CD14-positive monocyte (primary cell): Measurements from ENCODE around the gene CNTN5. TPM values are rescaled to one million over a fixed set of nuclear protein-coding genes. Genes with fewer than 3 reads are reported as not detected.

Experiments
- DNase-seq, 3 donors: peaks; one replicate each; pipeline ENCODE4 v3.0.0-alpha.2; 2011 to 2022
- H2AFZ ChIP-seq: 2 replicates; pipeline ENCODE4 v1.6.0; 2012; ENCODE audit warnings: mild to moderate bottlenecking, low read depth, low read length, inconsistent platforms; ENCODE audit not compliant: insufficient read depth, poor library complexity, severe bottlenecking
- H3K27ac ChIP-seq, 2 donors: 1 replicate in 1 of 2; 2 replicates in 1 of 2; pipeline ENCODE4 v1.5.1; 2012 to 2013; ENCODE audit warnings: low read length in 2 of 2, control low read depth in 1 of 2, inconsistent platforms in 1 of 2, low read depth in 1 of 2, mild to moderate bottlenecking in 1 of 2
- H3K27me3 ChIP-seq, 2 donors: one replicate each; pipeline versions ENCODE4 v1.6.0 to v1.6.1; 2011 to 2013; ENCODE audit warnings: low read length in 2 of 2; ENCODE audit not compliant: control insufficient read depth in 2 of 2, insufficient read depth in 2 of 2
- H3K36me3 ChIP-seq, 2 donors: replicated peaks in 1 of 2; 1 replicate in 1 of 2; 2 replicates in 1 of 2; pipeline versions ENCODE4 v1.5.1 to v1.6.1; 2012 to 2013; ENCODE audit warnings: low read length in 2 of 2, control low read depth in 1 of 2, inconsistent platforms in 1 of 2, mild to moderate bottlenecking in 1 of 2; ENCODE audit not compliant: insufficient read depth in 2 of 2, control insufficient read depth in 1 of 2
- H3K4me1 ChIP-seq, 2 donors: 1 replicate in 1 of 2; 2 replicates in 1 of 2; pipeline versions ENCODE4 v1.5.1 to v1.6.1; 2012 to 2013; ENCODE audit warnings: low read length in 2 of 2, control low read depth in 1 of 2, inconsistent platforms in 1 of 2, mild to moderate bottlenecking in 1 of 2, moderate library complexity in 1 of 2; ENCODE audit not compliant: insufficient read depth in 2 of 2, control insufficient read depth in 1 of 2
- H3K4me2 ChIP-seq: replicated peaks from 2 replicates; pipeline ENCODE3; 2012; ENCODE audit warnings: low read length, moderate library complexity, mild to moderate bottlenecking; ENCODE audit not compliant: poor library complexity, severe bottlenecking; ENCODE audit errors: extremely low read depth
- H3K4me3 ChIP-seq, 3 experiments: fragments of 200-600 bp in 1 of 3; sonication (generic) in 1 of 3; replicated peaks in 1 of 3; 1 replicate in 2 of 3; 2 replicates in 1 of 3; pipeline ENCODE4 v1.5.1; 2011 to 2013; ENCODE audit warnings: low read length in 3 of 3, mild to moderate bottlenecking in 3 of 3, control low read depth in 2 of 3, low read depth in 2 of 3, inconsistent platforms in 1 of 3, moderate library complexity in 1 of 3
- H3K79me2 ChIP-seq: 2 replicates; pipeline ENCODE4 v1.6.0; 2012; ENCODE audit warnings: mild to moderate bottlenecking, control low read depth, inconsistent platforms, low read length, moderate library complexity; ENCODE audit not compliant: insufficient read depth
- H3K9ac ChIP-seq: 2 replicates; pipeline ENCODE4 v1.6.0; 2017; ENCODE audit warnings: low read length, mild to moderate bottlenecking; ENCODE audit not compliant: insufficient read depth, poor library complexity, severe bottlenecking
- H3K9me3 ChIP-seq, 2 donors: replicated peaks in 1 of 2; 1 replicate in 1 of 2; 2 replicates in 1 of 2; pipeline versions ENCODE4 v1.5.1 to v1.6.1; 2012 to 2013; ENCODE audit warnings: low read length in 2 of 2, control low read depth in 1 of 2; ENCODE audit not compliant: control insufficient read depth in 1 of 2, insufficient read depth in 1 of 2
- H4K20me1 ChIP-seq: 2 replicates; pipeline ENCODE4 v1.6.0; 2012; ENCODE audit warnings: mild to moderate bottlenecking, low read length, control low read depth, moderate library complexity; ENCODE audit not compliant: insufficient read depth
- H3K27ac Mint-ChIP-seq, 7 donors: one replicate each; pipeline ENCODE4 v1.8.0; 2020; ENCODE audit warnings: mild to moderate bottlenecking in 7 of 7, mixed read lengths in 7 of 7, moderate library complexity in 6 of 7, inconsistent platforms in 2 of 7
- H3K27me3 Mint-ChIP-seq, 3 donors: one replicate each; pipeline ENCODE4 v1.8.0; 2021 to 2022; ENCODE audit warnings: low read depth in 3 of 3, mild to moderate bottlenecking in 3 of 3, mixed read lengths in 3 of 3, moderate library complexity in 3 of 3, inconsistent platforms in 1 of 3
- H3K36me3 Mint-ChIP-seq, 2 donors: one replicate each; pipeline ENCODE4 v1.8.0; 2020; ENCODE audit warnings: mixed read lengths in 2 of 2, inconsistent platforms in 1 of 2, mild to moderate bottlenecking in 1 of 2
- H3K4me1 Mint-ChIP-seq: one replicate; pipeline ENCODE4 v1.8.0; 2020; ENCODE audit warnings: mild to moderate bottlenecking, mixed read lengths
- H3K4me3 Mint-ChIP-seq, 2 donors: one replicate each; pipeline ENCODE4 v1.8.0; 2020; ENCODE audit warnings: mild to moderate bottlenecking in 2 of 2, mixed read lengths in 2 of 2, moderate library complexity in 1 of 2
- H3K9me3 Mint-ChIP-seq, 7 donors: one replicate each; pipeline ENCODE4 v1.8.0; 2020 to 2022; ENCODE audit warnings: mixed read lengths in 7 of 7, mild to moderate bottlenecking in 6 of 7, moderate library complexity in 6 of 7, inconsistent platforms in 2 of 7
- WGBS: methylation state at CpG from one replicate; pipeline ENCODE4 v1.1.5; 2013; ENCODE audit warnings: missing lambda C conversion rate; ENCODE audit not compliant: insufficient coverage; 5-methylcytosine and 5-hydroxymethylcytosine counted together
- intact Hi-C, 2 donors: fragments of 100-400 bp; cut with micrococcal nuclease; formaldehyde crosslinking; loops; one replicate each; pipeline versions ENCODE4 v1.15.0 to v1.15.1; 2023
- polyA plus RNA-seq, 3 donors: library from polyadenylated mRNA; depleted of rRNA in 1 of 3; unstranded in 2 of 3; stranded (reverse) in 1 of 3; fragments of 300-500 nt in 2 of 3; fragments of >200 nt in 1 of 3; fragmentation: Illumina TruSeq in 2 of 3; gene quantifications; 1 replicate in 2 of 3; 2 replicates in 1 of 3; pipeline ENCODE4 v1.2.3, GENCODE V29; 2012 to 2021
- TF ChIP-seq, protein P1 (sequence below): fragments of 200-600 bp; IDR thresholded peaks from one replicate; pipeline ENCODE4 v1.8.0; 2022; ENCODE audit warnings: antibody characterized with exemption, mild to moderate bottlenecking

The CNTN5 gene
- polyA plus RNA-seq, 3 donors = not detected

DNA sequence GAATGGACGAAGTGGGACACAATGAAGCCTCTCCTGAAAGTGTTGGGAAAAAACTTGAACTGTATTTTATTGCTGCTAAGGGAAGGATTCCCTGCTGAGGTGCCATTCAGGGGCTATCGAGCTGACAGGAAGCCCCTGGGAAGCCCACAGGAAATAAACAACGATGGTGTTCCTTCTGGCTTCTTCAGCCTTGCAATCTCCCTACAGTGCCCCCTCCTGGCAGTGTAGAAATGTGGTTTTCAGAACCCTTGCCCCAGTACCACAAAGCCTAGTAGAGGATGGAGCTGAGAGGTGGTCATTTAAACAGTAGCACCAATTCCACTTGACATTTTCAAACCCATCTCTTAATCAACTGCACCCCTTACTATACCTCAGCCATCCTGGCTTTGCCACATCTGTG lies 989.6 kb downstream of the CNTN5 start:
- H3K4me3 Mint-ChIP-seq = no peak overlapping the region
- 21% methylated on average over 3 of the region's 3 CpGs for WGBS
- peaks cover 0 to 9% (median 2%) of the 10 kb centered on the region in 7 donors for H3K9me3 Mint-ChIP-seq
- Histone ChIP-seq H3K9me3 (peaks cover 0 to 3% of the 10 kb centered on the region in 2 donors), H2AFZ (no peak overlapping the region), H3K9ac (no peak overlapping the region), H3K4me2 (no peak overlapping the region), H3K27ac (no peak overlapping the region), H3K4me3 (no peak overlapping the region), H3K79me2 (no peaks in the 10 kb centered on the region), H3K27me3 (no peaks in the 10 kb centered on the region), H3K4me1 (no peaks in the 10 kb centered on the region), H4K20me1 (no peaks in the 10 kb centered on the region), H3K36me3 (no peaks in the 10 kb centered on the region)
- intact Hi-C loops = no loop called here
- H3K4me1 Mint-ChIP-seq = no peaks in the 10 kb centered on the region
- no peak overlapping the region for H3K27ac Mint-ChIP-seq
- no peaks in the 10 kb centered on the region for H3K27me3 Mint-ChIP-seq
- no peak for DNase-seq
- no peaks in the 10 kb centered on the region for H3K36me3 Mint-ChIP-seq
- TF ChIP-seq, protein P1, sequence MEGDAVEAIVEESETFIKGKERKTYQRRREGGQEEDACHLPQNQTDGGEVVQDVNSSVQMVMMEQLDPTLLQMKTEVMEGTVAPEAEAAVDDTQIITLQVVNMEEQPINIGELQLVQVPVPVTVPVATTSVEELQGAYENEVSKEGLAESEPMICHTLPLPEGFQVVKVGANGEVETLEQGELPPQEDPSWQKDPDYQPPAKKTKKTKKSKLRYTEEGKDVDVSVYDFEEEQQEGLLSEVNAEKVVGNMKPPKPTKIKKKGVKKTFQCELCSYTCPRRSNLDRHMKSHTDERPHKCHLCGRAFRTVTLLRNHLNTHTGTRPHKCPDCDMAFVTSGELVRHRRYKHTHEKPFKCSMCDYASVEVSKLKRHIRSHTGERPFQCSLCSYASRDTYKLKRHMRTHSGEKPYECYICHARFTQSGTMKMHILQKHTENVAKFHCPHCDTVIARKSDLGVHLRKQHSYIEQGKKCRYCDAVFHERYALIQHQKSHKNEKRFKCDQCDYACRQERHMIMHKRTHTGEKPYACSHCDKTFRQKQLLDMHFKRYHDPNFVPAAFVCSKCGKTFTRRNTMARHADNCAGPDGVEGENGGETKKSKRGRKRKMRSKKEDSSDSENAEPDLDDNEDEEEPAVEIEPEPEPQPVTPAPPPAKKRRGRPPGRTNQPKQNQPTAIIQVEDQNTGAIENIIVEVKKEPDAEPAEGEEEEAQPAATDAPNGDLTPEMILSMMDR = no peak

DNA sequence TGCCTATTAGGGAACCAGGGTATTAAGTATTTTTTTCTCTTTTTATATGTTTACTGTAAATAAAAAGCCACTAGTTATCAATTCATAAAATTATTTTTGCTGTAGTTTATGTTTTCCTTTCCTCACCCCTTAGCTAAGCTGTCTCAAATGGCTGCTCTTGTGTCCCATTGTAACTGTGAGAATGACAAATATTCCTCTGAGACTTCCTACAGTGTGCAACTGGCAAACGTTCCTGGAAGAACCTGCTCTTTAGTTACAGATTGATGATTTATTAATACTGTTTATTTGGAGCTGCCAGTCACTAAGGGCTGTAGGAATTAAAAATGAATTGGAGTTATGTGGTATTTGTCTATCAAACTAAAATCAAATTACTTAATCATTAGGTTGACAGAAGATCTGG lies 990.9 kb downstream of the CNTN5 start:
- Histone ChIP-seq H3K9me3 (peaks cover 0 to 3% of the 10 kb centered on the region in 2 donors), H3K4me3 (no peak overlapping the region), H3K9ac (no peak overlapping the region), H3K4me1 (no peaks in the 10 kb centered on the region), H3K79me2 (no peaks in the 10 kb centered on the region), H2AFZ (no peak overlapping the region), H3K4me2 (no peak overlapping the region), H3K27ac (no peak overlapping the region), H3K36me3 (no peaks in the 10 kb centered on the region), H4K20me1 (no peaks in the 10 kb centered on the region), H3K27me3 (no peaks in the 10 kb centered on the region)
- DNase-seq = no peak
- no CpG with 5 or more reads among the region's 1 CpG for WGBS
- Mint-ChIP-seq H3K4me3 (no peak overlapping the region), H3K27ac (no peak overlapping the region), H3K9me3 (peaks cover 0 to 9% (median 2%) of the 10 kb centered on the region in 7 donors), H3K36me3 (no peaks in the 10 kb centered on the region), H3K4me1 (no peaks in the 10 kb centered on the region), H3K27me3 (no peaks in the 10 kb centered on the region)
- intact Hi-C loops = no loop called here
- TF ChIP-seq, protein P1 = no peak
